Mucosa of rectum (tissue), 2 donors: ENCODE measurements around the gene DUSP2.
A peak's percentile ranks its signal among the peaks of the same experiment; 100 is the strongest.

ENCODE experiments used
- H3K27ac ChIP-seq, 2 donors: one replicate each; pipeline ENCODE4 v1.7.0; 2013; ENCODE audit warnings: inconsistent platforms in 2 of 2, low read depth in 2 of 2, low read length in 2 of 2
- H3K27me3 ChIP-seq, 2 donors: one replicate each; pipeline ENCODE4 v1.7.0; 2013; ENCODE audit warnings: low read length in 2 of 2; ENCODE audit not compliant: control insufficient read depth in 2 of 2, insufficient read depth in 2 of 2
- H3K36me3 ChIP-seq, 2 donors: one replicate each; pipeline ENCODE4 v1.7.0; 2013; ENCODE audit warnings: low read length in 2 of 2; ENCODE audit not compliant: control insufficient read depth in 2 of 2, insufficient read depth in 2 of 2
- H3K4me1 ChIP-seq, 2 donors: one replicate each; pipeline ENCODE4 v1.7.0; 2013; ENCODE audit warnings: low read length in 2 of 2, mild to moderate bottlenecking in 1 of 2; ENCODE audit not compliant: control insufficient read depth in 2 of 2, insufficient read depth in 2 of 2
- H3K4me3 ChIP-seq, 2 donors: one replicate each; pipeline ENCODE4 v1.7.0; 2013; ENCODE audit warnings: low read length in 2 of 2
- H3K9ac ChIP-seq, 2 donors: one replicate each; pipeline ENCODE4 v1.7.0; 2013; ENCODE audit warnings: low read length in 2 of 2, low read depth in 1 of 2, mild to moderate bottlenecking in 1 of 2
- H3K9me3 ChIP-seq, 2 donors: one replicate each; pipeline ENCODE4 v1.7.0; 2013; ENCODE audit warnings: low read length in 2 of 2; ENCODE audit not compliant: control insufficient read depth in 2 of 2
- donor health status: healthy.
- donor health status: Normal muscosa, but diverticular disease.

The DUSP2 gene

DNA sequence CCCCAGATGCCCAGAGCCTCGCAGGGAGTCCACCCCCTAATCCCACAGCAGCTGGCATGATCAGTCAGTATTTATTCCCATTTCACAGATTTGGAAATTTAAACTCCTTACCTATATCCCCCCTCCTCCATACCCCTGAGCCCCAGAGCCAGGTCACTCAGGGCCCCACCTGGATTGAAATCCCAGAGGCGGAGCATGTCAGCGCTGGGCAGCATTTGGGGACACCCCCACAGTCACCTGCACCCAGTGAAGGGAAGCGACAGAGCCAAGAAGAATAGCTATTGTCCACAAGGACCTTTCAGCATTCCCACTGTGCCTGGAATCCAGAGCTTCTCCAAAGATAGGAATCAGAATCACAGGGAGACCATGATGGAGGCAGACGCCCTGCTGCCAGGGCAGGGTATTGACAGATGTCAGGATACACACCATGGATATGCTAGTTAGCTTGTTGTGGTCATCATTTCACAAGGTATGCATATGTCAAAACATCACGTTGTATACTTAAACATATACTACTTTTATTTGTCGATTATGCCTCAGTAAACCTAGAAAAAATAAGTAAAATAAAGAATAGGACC lies 6.0 kb downstream of the DUSP2 start:
- no peaks in the 10 kb centered on the region for H3K36me3 ChIP-seq
- no peaks in the 10 kb centered on the region for H3K9me3 ChIP-seq
- peaks cover 13 to 25% of the 10 kb centered on the region in 2 donors for H3K4me1 ChIP-seq
- H3K27me3 ChIP-seq = no peaks in the 10 kb centered on the region
- peak overlapping the region; percentile 5 to 61 for H3K9ac ChIP-seq
- H3K4me3 ChIP-seq = no peak overlapping the region
- H3K27ac ChIP-seq = peak overlapping the region; percentile 58 to 77

GRCh38 chr2:96138179-96139145 lies 6.8 kb downstream of the DUSP2 start, which contains the start of gene ASTL:
ASTL (minus strand) TSS chr2:96138502; CDS start chr2:96138436, 66 bp downstream.
- Histone ChIP-seq H3K27me3 (no peaks in the 10 kb centered on the region), H3K9ac (peak within 1 kb of the TSS; percentile 5 to 61), H3K9me3 (no peaks in the 10 kb centered on the region), H3K27ac (peak within 1 kb of the TSS; percentile 72 to 83), H3K36me3 (no peaks in the 10 kb centered on the region), H3K4me1 (peaks cover 13 to 17% of the 10 kb centered on the region in 2 donors), H3K4me3 (no peak within 1 kb of the TSS)

DNA sequence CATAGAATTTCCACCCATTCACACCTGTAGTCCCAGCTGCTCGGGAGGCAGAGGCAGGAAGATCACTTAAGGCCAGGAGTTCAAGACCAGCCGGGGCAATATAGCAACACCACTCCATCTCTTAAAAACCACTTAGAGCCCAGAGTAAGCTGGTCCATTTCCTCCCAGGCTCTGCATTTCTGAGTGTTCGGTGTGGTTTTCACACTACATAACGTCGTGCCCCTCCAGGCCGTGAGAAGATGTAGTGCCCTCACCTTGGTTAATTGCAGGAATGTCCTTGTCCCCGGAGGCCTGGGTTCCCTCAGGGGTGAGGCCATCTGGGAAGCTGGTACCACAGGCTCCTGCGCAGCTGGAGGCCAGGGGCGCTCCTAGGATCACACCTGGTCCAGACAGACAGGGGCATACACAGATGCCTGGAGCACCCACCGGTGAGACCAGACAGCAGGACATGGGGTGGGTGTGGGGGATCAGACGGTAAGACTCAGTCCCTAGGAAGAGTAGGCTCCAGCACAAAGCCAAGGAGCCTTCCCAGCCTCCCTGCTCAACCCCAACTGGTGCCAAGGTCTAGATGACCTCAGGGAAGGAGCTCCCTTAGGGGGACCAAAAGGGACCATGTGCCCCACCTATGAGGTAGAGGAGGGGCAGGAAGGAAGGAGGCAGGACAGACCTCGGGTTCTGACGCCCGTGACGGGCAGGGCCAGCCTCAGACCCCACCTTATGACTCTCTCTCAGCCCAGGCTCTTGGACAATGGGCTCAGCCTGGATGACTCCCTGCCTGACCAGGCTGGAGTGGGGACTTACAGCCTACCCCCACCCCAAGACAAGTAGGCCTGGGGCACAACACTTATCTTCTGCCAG lies 7.7 kb downstream of the DUSP2 start:
- Histone ChIP-seq H3K9me3 (no peaks in the 10 kb centered on the region), H3K27ac (peak overlapping the region; percentile 72 to 83), H3K36me3 (no peaks in the 10 kb centered on the region), H3K27me3 (no peaks in the 10 kb centered on the region), H3K4me3 (no peak overlapping the region), H3K9ac (peak overlapping the region in 1 of 2 donors; percentile 54), H3K4me1 (peaks cover 12 to 15% of the 10 kb centered on the region in 2 donors)

DNA sequence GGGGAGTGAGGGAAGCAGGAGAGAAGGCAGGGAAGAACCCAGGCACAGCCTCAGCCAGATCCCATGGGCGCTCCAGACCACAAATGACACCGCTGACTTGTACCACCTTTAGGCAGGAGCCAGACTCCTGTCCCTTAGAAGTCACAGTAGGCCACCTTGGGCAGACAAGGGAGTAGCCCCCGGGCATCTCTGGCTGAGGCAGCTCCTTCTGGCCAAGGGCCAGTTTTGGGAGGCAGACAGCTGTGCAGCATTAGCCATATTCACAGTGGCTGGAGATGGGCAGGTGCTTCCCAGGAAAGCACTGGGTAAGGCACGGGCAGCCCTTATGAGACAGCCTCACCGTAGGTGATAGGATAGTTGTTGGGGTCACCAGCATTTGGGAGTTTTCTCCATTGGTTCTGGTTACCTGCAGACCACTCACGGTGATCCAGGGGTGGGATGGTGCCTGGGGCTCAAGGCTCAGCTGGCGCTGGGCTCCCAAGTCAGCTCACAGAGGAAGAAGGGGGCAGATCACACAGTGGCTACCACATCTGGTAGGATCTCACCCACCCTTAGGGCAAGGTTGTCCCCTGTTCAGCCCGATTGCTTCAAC lies 9.0 kb downstream of the DUSP2 start:
- no peaks in the 10 kb centered on the region for H3K36me3 ChIP-seq
- H3K27me3 ChIP-seq = no peaks in the 10 kb centered on the region
- H3K4me1 ChIP-seq = peaks cover 10 to 15% of the 10 kb centered on the region in 2 donors
- no peak overlapping the region for H3K4me3 ChIP-seq
- H3K9me3 ChIP-seq = no peaks in the 10 kb centered on the region
- no peak overlapping the region for H3K9ac ChIP-seq
- no peak overlapping the region for H3K27ac ChIP-seq

DNA sequence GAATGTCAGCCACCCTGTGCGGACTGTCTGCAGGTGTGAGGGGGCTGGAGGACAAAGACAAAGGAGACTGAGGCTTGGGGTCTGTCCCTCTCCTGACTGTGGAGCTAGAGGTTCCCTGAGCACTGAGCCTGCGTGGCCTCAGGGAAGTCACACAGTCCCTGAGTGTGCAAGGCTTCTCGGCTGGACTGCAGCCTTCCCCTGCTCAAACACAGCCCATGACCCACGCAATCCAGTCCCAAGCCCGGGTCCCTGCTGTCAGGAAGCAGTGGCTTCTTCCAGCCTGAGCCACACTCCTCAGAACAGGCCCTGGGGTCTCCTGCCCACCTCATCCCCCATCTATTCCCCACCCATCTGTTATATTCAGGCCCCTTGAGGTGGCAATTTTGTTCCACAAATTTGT lies 9.6 kb downstream of the DUSP2 start:
- Histone ChIP-seq H3K27me3 (no peaks in the 10 kb centered on the region), H3K4me1 (peaks cover 10 to 15% of the 10 kb centered on the region in 2 donors), H3K4me3 (no peak overlapping the region), H3K36me3 (no peaks in the 10 kb centered on the region), H3K27ac (no peak overlapping the region), H3K9ac (no peak overlapping the region), H3K9me3 (no peaks in the 10 kb centered on the region)

DNA sequence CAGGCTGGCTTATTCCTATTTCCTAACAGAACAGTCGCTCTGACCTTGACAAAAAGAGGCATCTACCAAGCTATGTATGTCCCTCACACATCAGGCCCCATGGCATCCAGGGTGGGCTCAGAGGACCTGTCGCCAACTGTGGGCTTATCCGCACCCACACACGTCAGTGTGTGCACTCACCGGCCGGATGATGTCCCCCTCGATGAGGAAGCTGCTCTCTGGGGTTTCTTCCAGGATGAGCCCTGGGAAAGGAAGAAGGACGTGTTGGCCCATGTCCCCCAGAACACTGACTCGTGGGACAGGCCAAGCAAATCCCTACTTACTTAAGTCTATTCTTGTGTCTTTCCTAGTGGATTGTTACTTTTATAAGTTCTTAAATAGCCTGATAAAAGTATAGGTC lies 10.1 kb downstream of the DUSP2 start:
- Histone ChIP-seq H3K4me3 (no peak overlapping the region), H3K27me3 (no peaks in the 10 kb centered on the region), H3K27ac (no peak overlapping the region), H3K9ac (no peak overlapping the region), H3K4me1 (peaks cover 10 to 15% of the 10 kb centered on the region in 2 donors), H3K36me3 (no peaks in the 10 kb centered on the region), H3K9me3 (no peaks in the 10 kb centered on the region)

GRCh38 chr2:96134421-96134820 lies 10.8 kb downstream of the DUSP2 start:
- no peak overlapping the region for H3K27ac ChIP-seq
- no peaks in the 10 kb centered on the region for H3K9me3 ChIP-seq
- no peaks in the 10 kb centered on the region for H3K27me3 ChIP-seq
- H3K9ac ChIP-seq = no peak overlapping the region
- H3K36me3 ChIP-seq = no peaks in the 10 kb centered on the region
- peaks cover 10 to 15% of the 10 kb centered on the region in 2 donors for H3K4me1 ChIP-seq
- H3K4me3 ChIP-seq = no peak overlapping the region

GRCh38 chr2:96131813-96132745 lies 13.2 kb downstream of the DUSP2 start:
- H3K9ac ChIP-seq = no peak overlapping the region

More at GRCh38 chr2:96131813-96132745, 13.2 kb downstream of the DUSP2 start:
- no peaks in the 10 kb centered on the region for H3K27me3 ChIP-seq
- H3K4me1 ChIP-seq = no peaks in the 10 kb centered on the region
- H3K27ac ChIP-seq = no peak overlapping the region
- no peaks in the 10 kb centered on the region for H3K36me3 ChIP-seq
- H3K4me3 ChIP-seq = no peak overlapping the region
- no peaks in the 10 kb centered on the region for H3K9me3 ChIP-seq
